Neural cell (in vitro differentiated cells): ENCODE data around the gene HSD17B4. TPM values are rescaled to one million over a fixed set of nuclear protein-coding genes. Genes with fewer than 3 reads are reported as not detected.
"Not testable (repeated sequence)": the region's sequence is repeated elsewhere in the genome, so short reads cannot be mapped to it uniquely, and the experiment has no call there.

Experiments
- H2AFZ ChIP-seq: fragments of 200-600, 300-800 bp; sonication (generic), shearing (Covaris generic); 2 replicates; pipeline ENCODE4 v1.6.0; 2014; ENCODE audit warnings: low read depth, mild to moderate bottlenecking, antibody characterized with exemption, low read length, moderate library complexity
- H3F3A ChIP-seq: fragments of 200-600 bp; shearing (Covaris generic); 2 replicates; pipeline ENCODE4 v1.6.1; 2016; ENCODE audit warnings: mild to moderate bottlenecking, moderate library complexity, mixed read lengths, antibody characterized with exemption, low read length; ENCODE audit not compliant: insufficient read depth, poor library complexity, severe bottlenecking
- H3K27ac ChIP-seq: fragments of 200-600, 300-800 bp; sonication (generic), shearing (Covaris generic); 2 replicates; pipeline ENCODE4 v1.5.1; 2014; ENCODE audit warnings: mild to moderate bottlenecking, low read length, moderate library complexity
- H3K27me3 ChIP-seq: fragments of 300-800, 200-600 bp; sonication (generic), shearing (Covaris generic); 2 replicates; pipeline ENCODE4 v1.6.0; 2014; ENCODE audit warnings: mild to moderate bottlenecking, low read depth, low read length, moderate library complexity; ENCODE audit not compliant: insufficient read depth
- H3K36me3 ChIP-seq: fragments of 300-800, 200-600 bp; sonication (generic), shearing (Covaris generic); 2 replicates; pipeline ENCODE4 v1.5.1; 2014; ENCODE audit warnings: mild to moderate bottlenecking, antibody characterized with exemption, low read length, moderate library complexity; ENCODE audit not compliant: insufficient read depth
- H3K4me2 ChIP-seq: fragments of 300-800, 200-600 bp; sonication (generic), shearing (Covaris generic); 2 replicates; pipeline ENCODE4 v1.6.0; 2014; ENCODE audit warnings: mild to moderate bottlenecking, low read length
- H3K4me3 ChIP-seq: fragments of 300-800, 200-600 bp; sonication (generic), shearing (Covaris generic); 2 replicates; pipeline ENCODE4 v1.5.1; 2014; ENCODE audit warnings: mild to moderate bottlenecking, low read length, moderate library complexity
- H3K79me2 ChIP-seq: fragments of 200-600 bp; shearing (Covaris generic); replicated peaks from 2 replicates; pipeline ENCODE4 v1.6.0; 2014; ENCODE audit warnings: mild to moderate bottlenecking, low read length, moderate library complexity; ENCODE audit not compliant: insufficient read depth
- H3K9ac ChIP-seq: fragments of 300-800, 200-600 bp; sonication (generic), shearing (Covaris generic); 2 replicates; pipeline ENCODE4 v1.6.1; 2016; ENCODE audit warnings: mild to moderate bottlenecking, low read length, mixed read lengths
- H3K9me2 ChIP-seq: fragments of 200-600 bp; shearing (Covaris generic); 2 replicates; pipeline ENCODE4 v1.6.1; 2016; ENCODE audit warnings: mild to moderate bottlenecking, low read length, mixed read lengths; ENCODE audit not compliant: insufficient read depth
- H3K9me3 ChIP-seq: fragments of 200-600, 300-800 bp; sonication (generic), shearing (Covaris generic); 2 replicates; pipeline ENCODE4 v1.6.1; 2016; ENCODE audit warnings: mild to moderate bottlenecking, mixed run types, low read length, moderate library complexity, mixed read lengths
- H4K20me1 ChIP-seq: fragments of 200-600 bp; shearing (Covaris generic); 2 replicates; pipeline ENCODE4 v1.6.1; 2016; ENCODE audit warnings: mild to moderate bottlenecking, mixed run types; ENCODE audit not compliant: insufficient read depth
- CTCF ChIP-seq: fragments of 450-650 bp; IDR thresholded peaks from 2 replicates; pipeline ENCODE4 v1.5.1; 2014; ENCODE audit warnings: antibody characterized with exemption, mild to moderate bottlenecking, moderate library complexity; ENCODE audit not compliant: poor library complexity, severe bottlenecking
- EP300 ChIP-seq: fragments of 450-650 bp; conservative IDR thresholded peaks from 2 replicates; pipeline ENCODE4 v1.6.1; 2014; ENCODE audit warnings: antibody characterized with exemption, mild to moderate bottlenecking, moderate library complexity; ENCODE audit not compliant: poor library complexity, severe bottlenecking
- EZH2 ChIP-seq: fragments of 200-600, 300-800 bp; shearing (Covaris generic), sonication (generic); IDR thresholded peaks from 2 replicates; pipeline ENCODE4 v1.6.1; 2014; ENCODE audit warnings: antibody characterized with exemption, low read length, borderline replicate concordance, mild to moderate bottlenecking; ENCODE audit not compliant: insufficient read depth, poor library complexity, severe bottlenecking
- MXI1 ChIP-seq: fragments of 450-650 bp; conservative IDR thresholded peaks from 2 replicates; pipeline ENCODE4 v1.6.1; 2014; ENCODE audit warnings: antibody characterized with exemption, mild to moderate bottlenecking; ENCODE audit not compliant: poor library complexity, severe bottlenecking
- POLR2AphosphoS5 ChIP-seq: IDR thresholded peaks from 2 replicates; pipeline ENCODE4 v1.6.1; 2012
- RAD21 ChIP-seq: fragments of 450-650 bp; conservative IDR thresholded peaks from 2 replicates; pipeline ENCODE4 v1.6.1; 2014; ENCODE audit warnings: antibody characterized with exemption, mild to moderate bottlenecking, moderate library complexity
- REST ChIP-seq: IDR thresholded peaks from 2 replicates; pipeline ENCODE4 v1.6.1; 2012; ENCODE audit warnings: borderline replicate concordance
- SMC3 ChIP-seq: fragments of 450-650 bp; conservative IDR thresholded peaks from 2 replicates; pipeline ENCODE4 v1.6.1; 2014; ENCODE audit warnings: antibody characterized with exemption, mild to moderate bottlenecking, moderate library complexity; ENCODE audit not compliant: poor library complexity
- TAF1 ChIP-seq: IDR thresholded peaks from 2 replicates; pipeline ENCODE4 v1.6.1; 2012; ENCODE audit warnings: low read depth
- polyA plus RNA-seq: library from polyadenylated mRNA; depleted of rRNA; stranded (reverse); fragments of >200 nt; gene quantifications from 2 replicates; pipeline ENCODE4 v1.2.3, GENCODE V29; 2014

HSD17B4 gene
- polyA plus RNA-seq, 1 donor from 2014 or later, result 244 TPM

DNA sequence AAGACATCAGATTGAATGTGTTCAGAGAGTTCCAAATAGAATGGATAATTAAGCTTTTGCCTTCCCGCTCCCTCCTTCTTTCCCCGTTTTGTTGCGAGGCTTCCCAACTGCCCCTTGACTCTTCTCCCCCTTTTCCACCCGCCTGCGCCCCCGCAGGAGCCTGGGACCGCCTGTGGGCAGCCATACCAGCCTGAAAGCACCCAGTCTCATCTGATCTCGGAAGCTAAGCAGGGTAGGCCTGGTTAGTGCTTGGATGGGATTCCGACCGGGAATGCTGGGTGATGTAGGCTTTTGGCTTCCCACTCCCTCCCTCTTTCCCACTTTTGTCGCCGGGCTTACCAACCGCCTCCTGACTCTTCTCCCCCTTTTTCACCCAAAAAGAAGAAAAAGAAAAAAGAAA, 6.8 kb upstream of the HSD17B4 start:
- no peak overlapping the region for H2AFZ ChIP-seq
- TF ChIP-seq REST (no peak), RAD21 (no peak), POLR2AphosphoS5 (no peak), CTCF (no peak), TAF1 (no peak), EP300 (no peak), SMC3 (no peak), EZH2 (no peak), MXI1 (no peak)
- no peaks in the 10 kb centered on the region for H3K36me3 ChIP-seq

GRCh38 chr5:119449882-119450281, 2.4 kb upstream of the HSD17B4 start:
- TF ChIP-seq SMC3 (no peak), CTCF (no peak), TAF1 (no peak), POLR2AphosphoS5 (no peak), REST (no peak), EZH2 (no peak), MXI1 (no peak), EP300 (no peak), RAD21 (no peak)
- H3K9me3 ChIP-seq, result no peaks in the 10 kb centered on the region
- no peaks in the 10 kb centered on the region for H3K9me2 ChIP-seq
- no peak overlapping the region for H3K4me3 ChIP-seq
- H3K27me3 ChIP-seq, result no peaks in the 10 kb centered on the region
- H3K4me2 ChIP-seq, result no peak overlapping the region
- no peak overlapping the region for H3K27ac ChIP-seq
- no peaks in the 10 kb centered on the region for H3K36me3 ChIP-seq
- no peaks in the 10 kb centered on the region for H4K20me1 ChIP-seq
- H3K9ac ChIP-seq, result no peak overlapping the region
- no peaks in the 10 kb centered on the region for H3F3A ChIP-seq
- H3K79me2 ChIP-seq, result peaks cover 8% of the 10 kb centered on the region
- H2AFZ ChIP-seq, result no peak overlapping the region

More for the DNA sequence above, 6.8 kb upstream of the HSD17B4 start:
- H3K9me2 ChIP-seq, result no peaks in the 10 kb centered on the region
- no peak overlapping the region for H3K4me2 ChIP-seq
- H4K20me1 ChIP-seq, result no peaks in the 10 kb centered on the region
- no peaks in the 10 kb centered on the region for H3F3A ChIP-seq
- no peaks in the 10 kb centered on the region for H3K79me2 ChIP-seq
- no peaks in the 10 kb centered on the region for H3K27me3 ChIP-seq
- H3K9me3 ChIP-seq, result no peaks in the 10 kb centered on the region
- no peak overlapping the region for H3K9ac ChIP-seq
- no peak overlapping the region for H3K4me3 ChIP-seq
- H3K27ac ChIP-seq, result no peak overlapping the region

DNA sequence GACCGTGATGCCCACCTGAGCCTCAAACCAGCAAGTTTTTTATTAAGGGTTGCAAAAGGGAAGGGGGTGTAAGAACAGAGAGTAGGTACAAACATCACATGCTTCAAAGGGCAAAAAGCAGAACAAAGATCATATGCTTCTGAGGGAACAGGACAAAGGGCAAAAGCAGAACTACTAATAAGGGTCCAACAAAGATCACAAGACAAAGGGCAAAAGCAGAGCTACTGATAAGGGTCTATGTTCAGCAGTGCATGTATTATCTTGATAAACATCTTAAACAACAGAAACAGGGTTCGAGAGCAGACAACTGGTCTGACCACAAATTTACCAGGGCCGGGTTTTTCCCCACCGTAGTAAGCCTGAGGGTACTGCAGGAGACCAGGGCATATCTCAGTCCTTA, 1.7 kb upstream of the HSD17B4 start:
- H3K9me3 ChIP-seq, H3K27me3 ChIP-seq, H3K27ac ChIP-seq, H3K9ac ChIP-seq, H3K36me3 ChIP-seq, H3K79me2 ChIP-seq, H2AFZ ChIP-seq, H3K9me2 ChIP-seq, H3K4me2 ChIP-seq, H4K20me1 ChIP-seq, H3F3A ChIP-seq, H3K4me3 ChIP-seq: not testable (repeated sequence)
